Measurements from ENCODE around the gene USP47. TPM values are rescaled to one million over a fixed set of nuclear protein-coding genes. Genes with fewer than 3 reads are reported as not detected.

Gene USP47
- total RNA-seq, 1 experiment from 2014 or later: 45.2 TPM

DNA sequence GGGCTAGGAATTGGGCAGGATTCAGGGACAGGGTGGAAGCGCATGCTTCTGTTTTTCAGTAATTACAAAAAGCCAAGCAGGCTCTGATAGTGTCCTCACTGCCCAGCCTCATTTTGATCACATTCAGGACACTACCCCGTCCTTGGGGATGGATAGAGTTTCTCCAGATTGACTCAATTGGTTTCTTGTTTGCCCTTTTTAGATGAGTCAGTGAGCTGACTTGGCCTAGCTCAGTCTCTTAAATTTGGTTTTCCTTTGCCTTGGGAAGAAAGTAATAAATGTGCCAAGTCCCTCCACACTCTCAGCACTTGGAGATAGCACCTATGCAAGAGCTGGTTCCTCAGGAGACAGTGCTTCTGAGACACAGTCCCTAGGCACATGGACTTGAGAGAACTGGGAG, 141.2 kb downstream of the USP47 start:
- ChIA-PET POLR2A (ENCODE audit: unreplicated experiment) (no interaction called here), CTCF (interaction anchor here (1.0 to 1.6 kb wide), 2 partner anchors 16 to 61 kb away, joined by 4 to 5 read pairs; no protein-coding TSS in a partner anchor)
- H3K36me3 ChIP-seq (ENCODE audit: low read depth, low read length): no peaks in the 10 kb centered on the region
- BruUV-seq (replicated peaks): no TSS peak
- 0 out of 2 replicates have a peak overlapping the region, but pooled peaks have one; percentile 11 for H2AFZ ChIP-seq (ENCODE audit: low read length)
- no peaks in the 10 kb centered on the region for H4K20me1 ChIP-seq (ENCODE audit: low read length)
- peak overlapping the region; percentile 63 for H3K27ac ChIP-seq (ENCODE audit: low read length)
- no peak overlapping the region for H3K4me3 ChIP-seq (ENCODE audit: low read length)
- peaks cover 3% of the 10 kb centered on the region for H3F3A ChIP-seq (ENCODE audit: low read length, unreplicated experiment)
- peaks cover 58% of the 10 kb centered on the region for H3K4me1 ChIP-seq (ENCODE audit: insufficient read depth, low read length)
- TF ChIP-seq EZH2phosphoT487 (IDR thresholded peaks at IDR 0.05; ENCODE audit: borderline replicate concordance, low read length) (no peak), EZH2 (IDR thresholded peaks at IDR 0.05; ENCODE audit: low read length, unreplicated experiment) (no peak)
- TF ChIP-seq, protein P1, sequence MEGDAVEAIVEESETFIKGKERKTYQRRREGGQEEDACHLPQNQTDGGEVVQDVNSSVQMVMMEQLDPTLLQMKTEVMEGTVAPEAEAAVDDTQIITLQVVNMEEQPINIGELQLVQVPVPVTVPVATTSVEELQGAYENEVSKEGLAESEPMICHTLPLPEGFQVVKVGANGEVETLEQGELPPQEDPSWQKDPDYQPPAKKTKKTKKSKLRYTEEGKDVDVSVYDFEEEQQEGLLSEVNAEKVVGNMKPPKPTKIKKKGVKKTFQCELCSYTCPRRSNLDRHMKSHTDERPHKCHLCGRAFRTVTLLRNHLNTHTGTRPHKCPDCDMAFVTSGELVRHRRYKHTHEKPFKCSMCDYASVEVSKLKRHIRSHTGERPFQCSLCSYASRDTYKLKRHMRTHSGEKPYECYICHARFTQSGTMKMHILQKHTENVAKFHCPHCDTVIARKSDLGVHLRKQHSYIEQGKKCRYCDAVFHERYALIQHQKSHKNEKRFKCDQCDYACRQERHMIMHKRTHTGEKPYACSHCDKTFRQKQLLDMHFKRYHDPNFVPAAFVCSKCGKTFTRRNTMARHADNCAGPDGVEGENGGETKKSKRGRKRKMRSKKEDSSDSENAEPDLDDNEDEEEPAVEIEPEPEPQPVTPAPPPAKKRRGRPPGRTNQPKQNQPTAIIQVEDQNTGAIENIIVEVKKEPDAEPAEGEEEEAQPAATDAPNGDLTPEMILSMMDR (conservative IDR thresholded peaks at IDR 0.05; ENCODE audit: low read depth, low read length): no peak
- H3K79me2 ChIP-seq (ENCODE audit: low read length): no peaks in the 10 kb centered on the region
- no peaks in the 10 kb centered on the region for H3K9me2 ChIP-seq (replicated peaks; ENCODE audit: low read length)
- no peaks in the 10 kb centered on the region for H3K27me3 ChIP-seq (ENCODE audit: low read length)
- H3K4me2 ChIP-seq (ENCODE audit: low read length): peak overlapping the region; percentile 16
- DNase-seq: peak; percentile 71
- ATAC-seq: peak; percentile 82
- 0 out of 2 replicates have a peak overlapping the region, but pooled peaks have one; percentile 25 for H3K9ac ChIP-seq (ENCODE audit: low read length)
- H3K9me3 ChIP-seq (ENCODE audit: low read length): no peaks in the 10 kb centered on the region
- intact Hi-C loops (cut with micrococcal nuclease): no loop called here

DNA sequence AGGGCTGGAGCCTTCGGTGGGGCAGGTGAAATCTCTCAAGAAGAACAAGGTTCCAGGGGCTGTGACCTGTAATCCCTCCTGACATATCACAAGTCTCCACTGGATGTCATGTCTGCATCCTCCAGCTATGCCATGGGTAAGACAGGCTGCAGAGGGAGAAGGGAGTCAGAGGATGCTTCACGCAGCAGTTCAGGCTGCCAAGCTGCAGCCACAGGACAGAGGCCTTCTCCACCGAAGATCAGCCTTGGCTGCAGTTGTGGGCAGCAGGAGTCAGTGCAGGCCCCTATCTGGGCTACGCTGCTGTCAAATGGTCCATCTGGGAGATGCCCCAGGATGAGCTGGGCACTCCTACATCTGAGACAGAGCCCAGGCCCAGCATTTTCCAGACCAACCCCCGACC, 141.7 kb downstream of the USP47 start:
- no TSS peak for BruUV-seq (replicated peaks)
- Histone ChIP-seq H3K4me3 (ENCODE audit: low read length) (no peak overlapping the region), H3K27ac (ENCODE audit: low read length) (peak overlapping the region; percentile 63), H3K9ac (ENCODE audit: low read length) (no peak overlapping the region), H3K4me2 (ENCODE audit: low read length) (peak overlapping the region; percentile 16; the same call in 1 of the 2 replicates), H4K20me1 (ENCODE audit: low read length) (no peaks in the 10 kb centered on the region), H3K4me1 (ENCODE audit: insufficient read depth, low read length) (peaks cover 61% of the 10 kb centered on the region), H2AFZ (ENCODE audit: low read length) (no peak overlapping the region), H3K79me2 (ENCODE audit: low read length) (no peaks in the 10 kb centered on the region), H3F3A (ENCODE audit: low read length, unreplicated experiment) (peaks cover 4% of the 10 kb centered on the region), H3K36me3 (ENCODE audit: low read depth, low read length) (no peaks in the 10 kb centered on the region), H3K9me3 (ENCODE audit: low read length) (no peaks in the 10 kb centered on the region), H3K9me2 (replicated peaks; ENCODE audit: low read length) (no peaks in the 10 kb centered on the region), H3K27me3 (ENCODE audit: low read length) (no peaks in the 10 kb centered on the region)
- no peak for DNase-seq
- intact Hi-C loops (cut with micrococcal nuclease): no loop called here
- POLR2A ChIA-PET (ENCODE audit: unreplicated experiment): no interaction called here
- CTCF ChIA-PET: interaction anchor here (1.0 to 1.6 kb wide), 2 partner anchors 17 to 61 kb away, joined by 4 to 5 read pairs; no protein-coding TSS in a partner anchor
- no peak for ATAC-seq
- TF ChIP-seq, protein P1 (conservative IDR thresholded peaks at IDR 0.05; ENCODE audit: low read depth, low read length): no peak
- TF ChIP-seq EZH2phosphoT487 (IDR thresholded peaks at IDR 0.05; ENCODE audit: borderline replicate concordance, low read length) (no peak), EZH2 (IDR thresholded peaks at IDR 0.05; ENCODE audit: low read length, unreplicated experiment) (no peak)

DNA sequence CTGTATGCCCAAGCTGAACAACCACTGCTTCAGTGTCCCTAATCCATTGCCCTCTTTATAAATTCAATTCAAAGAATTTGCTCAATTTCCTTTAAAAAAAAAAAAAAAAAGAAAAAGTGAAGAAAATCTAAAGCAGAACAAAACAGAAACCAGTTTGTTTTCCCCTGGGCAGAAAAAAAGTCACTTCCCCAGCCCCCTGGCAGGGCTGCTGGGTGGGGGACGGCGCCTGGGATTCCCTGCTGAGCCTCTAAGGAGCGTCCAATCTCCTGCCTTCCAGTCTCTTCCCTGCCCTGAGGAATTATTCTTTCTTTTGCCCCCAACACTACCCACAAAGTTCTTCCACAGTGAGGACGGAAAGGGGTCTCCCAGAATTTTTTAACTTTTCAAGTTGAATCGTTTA, 142.8 kb downstream of the USP47 start:
- Histone ChIP-seq H3K9me2 (replicated peaks; ENCODE audit: low read length) (no peaks in the 10 kb centered on the region), H3K4me1 (ENCODE audit: insufficient read depth, low read length) (peaks cover 61% of the 10 kb centered on the region), H2AFZ (ENCODE audit: low read length) (no peak overlapping the region), H4K20me1 (ENCODE audit: low read length) (no peaks in the 10 kb centered on the region), H3K9ac (ENCODE audit: low read length) (no peak overlapping the region), H3K27ac (ENCODE audit: low read length) (no peak overlapping the region), H3K27me3 (ENCODE audit: low read length) (no peaks in the 10 kb centered on the region), H3K36me3 (ENCODE audit: low read depth, low read length) (no peaks in the 10 kb centered on the region), H3K4me2 (ENCODE audit: low read length) (no peak overlapping the region), H3K79me2 (ENCODE audit: low read length) (no peaks in the 10 kb centered on the region), H3K9me3 (ENCODE audit: low read length) (no peaks in the 10 kb centered on the region), H3F3A (ENCODE audit: low read length, unreplicated experiment) (peaks cover 4% of the 10 kb centered on the region), H3K4me3 (ENCODE audit: low read length) (no peak overlapping the region)
- ChIA-PET POLR2A (ENCODE audit: unreplicated experiment) (no interaction called here), CTCF (no interaction called here)
- DNase-seq: no peak
- no peak for ATAC-seq
- intact Hi-C loops (cut with micrococcal nuclease): no loop called here
- TF ChIP-seq EZH2phosphoT487 (IDR thresholded peaks at IDR 0.05; ENCODE audit: borderline replicate concordance, low read length) (no peak), EZH2 (IDR thresholded peaks at IDR 0.05; ENCODE audit: low read length, unreplicated experiment) (no peak)
- TF ChIP-seq, protein P1 (conservative IDR thresholded peaks at IDR 0.05; ENCODE audit: low read depth, low read length): no peak
- BruUV-seq (replicated peaks): no TSS peak

All from PC-3 (cell line).